Natural killer cell treated with Interleukin-12 subunit alpha and Interleukin-12 subunit beta and Interleukin-15 and Interleukin-18, amount 100 ng/mL, for 72 hours (primary cell): ENCODE measurements around the gene ECHS1. TPM values are rescaled to one million over a fixed set of nuclear protein-coding genes. Genes with fewer than 3 reads are reported as not detected.

Source experiments
- ATAC-seq, 2 donors: fragments of 150-1000 bp; cut with Tn5 transposase in 1 of 2; sonication (Bioruptor Pico), chemical (Tn5 transposase) in 1 of 2; 2 replicates each; pipeline ENCODE4 v1.10.0; 2021
- DNase-seq: peaks from one replicate; pipeline ENCODE4 v3.0.0; 2022; ENCODE audit warnings: low spot score
- H3K27ac Mint-ChIP-seq, 2 donors: 1 replicate in 1 of 2; 2 replicates in 1 of 2; pipeline ENCODE4 v1.8.0; 2022; ENCODE audit warnings: mixed read lengths in 2 of 2, mild to moderate bottlenecking in 1 of 2, moderate library complexity in 1 of 2
- H3K27me3 Mint-ChIP-seq, 2 donors: 1 replicate in 1 of 2; 2 replicates in 1 of 2; pipeline ENCODE4 v1.8.0; 2022; ENCODE audit warnings: mixed read lengths in 2 of 2
- H3K36me3 Mint-ChIP-seq: one replicate; pipeline ENCODE4 v1.8.0; 2022; ENCODE audit warnings: mixed read lengths
- H3K4me1 Mint-ChIP-seq, 2 donors: 1 replicate in 1 of 2; 2 replicates in 1 of 2; pipeline ENCODE4 v1.8.0; 2022; ENCODE audit warnings: low read depth in 2 of 2, mixed read lengths in 2 of 2, mild to moderate bottlenecking in 1 of 2
- H3K4me3 Mint-ChIP-seq: one replicate; pipeline ENCODE4 v1.8.0; 2022; ENCODE audit warnings: mixed read lengths
- H3K9me3 Mint-ChIP-seq: 2 replicates; pipeline ENCODE4 v1.8.0; 2022; ENCODE audit warnings: mixed read lengths
- total RNA-seq, 2 donors: library from RNA; stranded (reverse); gene quantifications; one replicate each; pipeline ENCODE4 v1.2.3, GENCODE V29; 2022

Gene ECHS1
- total RNA-seq, 2 donors from 2014 or later, result 44.5 to 52.7 TPM

DNA sequence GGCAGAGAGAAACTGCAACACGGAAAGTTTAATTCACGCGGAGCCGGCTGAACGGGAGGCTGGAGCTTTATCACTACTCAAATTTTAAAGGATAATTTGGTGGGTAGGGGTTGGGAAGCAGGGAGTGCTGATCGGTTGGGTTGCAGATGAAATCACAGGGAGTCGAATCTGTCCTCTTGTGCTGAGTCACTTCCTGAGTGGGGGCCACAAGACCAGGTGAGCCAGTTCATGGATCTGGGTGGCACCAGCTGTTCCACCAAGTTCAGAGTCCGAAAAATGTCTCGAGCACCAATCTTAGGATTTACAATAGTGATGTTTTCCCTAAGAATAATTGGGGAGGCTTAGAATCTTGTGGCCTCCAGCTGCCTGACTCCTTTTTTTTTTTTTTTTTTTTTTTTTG lies 29.6 kb downstream of the ECHS1 start:
- no peaks in the 10 kb centered on the region for H3K9me3 Mint-ChIP-seq
- H3K27me3 Mint-ChIP-seq, result peaks cover 16 to 23% of the 10 kb centered on the region in 2 donors
- no peak overlapping the region for H3K4me3 Mint-ChIP-seq
- no peaks in the 10 kb centered on the region for H3K4me1 Mint-ChIP-seq
- ATAC-seq (no peak), DNase-seq (no peak)
- H3K36me3 Mint-ChIP-seq, result no peaks in the 10 kb centered on the region
- H3K27ac Mint-ChIP-seq, result no peak overlapping the region

- Mint-ChIP-seq H3K4me3 (no peak overlapping the region), H3K27me3 (peaks cover 16 to 23% of the 10 kb centered on the region in 2 donors), H3K9me3 (no peaks in the 10 kb centered on the region), H3K4me1 (no peaks in the 10 kb centered on the region), H3K36me3 (no peaks in the 10 kb centered on the region), H3K27ac (no peak overlapping the region)
- no peak for DNase-seq
- ATAC-seq, result no peak
Observed at GRCh38 chr10:133342942-133343341, 30.2 kb downstream of the ECHS1 start.

DNA sequence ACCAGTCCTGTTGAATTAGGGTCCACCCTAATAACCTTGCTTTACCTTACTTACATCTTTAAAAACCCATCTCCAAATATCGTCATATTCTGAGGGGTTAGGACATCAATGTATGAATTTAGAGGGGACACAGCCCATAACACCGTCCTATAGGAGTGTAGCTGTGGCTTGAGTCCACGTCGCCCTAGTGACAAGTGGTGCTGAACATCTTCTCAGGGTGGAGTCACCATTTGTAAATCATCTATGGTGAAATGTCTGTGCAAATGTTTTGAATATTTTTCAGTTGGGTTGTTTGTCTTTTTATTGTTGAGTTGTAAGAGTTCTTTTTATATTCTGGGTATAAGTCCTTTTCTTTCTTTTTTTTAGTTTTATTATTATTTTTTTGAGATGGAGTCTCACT lies 31.2 kb downstream of the ECHS1 start:
- Mint-ChIP-seq H3K27ac (no peak overlapping the region), H3K36me3 (no peaks in the 10 kb centered on the region), H3K27me3 (peaks cover 16 to 23% of the 10 kb centered on the region in 2 donors), H3K4me3 (no peak overlapping the region), H3K9me3 (no peaks in the 10 kb centered on the region), H3K4me1 (no peaks in the 10 kb centered on the region)
- DNase-seq, result no peak
- no peak for ATAC-seq

DNA sequence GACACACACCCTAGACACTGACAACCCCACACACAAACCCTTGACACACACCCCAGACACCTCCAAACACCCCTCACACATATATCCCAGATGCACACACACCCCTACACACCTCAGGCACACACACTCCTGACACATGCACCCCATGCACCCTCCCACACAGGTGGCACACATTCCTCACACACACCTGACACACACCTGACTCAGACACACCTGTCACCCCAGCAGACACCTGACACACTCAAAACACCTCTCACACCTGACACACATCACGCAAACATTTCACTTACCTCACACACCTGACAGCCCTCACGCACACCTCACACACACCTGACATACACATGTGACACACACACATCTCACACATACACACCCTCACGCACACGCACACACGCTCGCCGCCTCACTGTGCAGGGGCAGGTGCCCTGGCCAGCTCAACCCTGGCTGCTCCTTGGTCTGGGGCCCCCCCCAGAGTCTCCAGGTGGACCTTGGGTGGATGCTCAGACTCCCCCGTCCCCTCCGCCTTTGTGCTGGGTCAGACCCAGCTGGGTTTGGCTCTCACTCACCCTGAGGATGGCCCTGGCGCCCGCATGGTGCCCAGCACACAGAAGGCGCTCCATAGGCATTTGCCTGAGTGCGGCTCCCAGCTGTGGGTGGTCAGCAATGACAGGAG lies 33.3 kb downstream of the ECHS1 start:
- ATAC-seq (no peak), DNase-seq (no peak)
- Mint-ChIP-seq H3K27me3 (peaks cover 15 to 16% of the 10 kb centered on the region in 2 donors), H3K9me3 (no peaks in the 10 kb centered on the region), H3K4me3 (no peak overlapping the region), H3K4me1 (peaks cover under 1 to 2% of the 10 kb centered on the region in 2 donors), H3K36me3 (no peaks in the 10 kb centered on the region), H3K27ac (no peak overlapping the region)

GRCh38 chr10:133338080-133339071 lies 34.8 kb downstream of the ECHS1 start:
- ATAC-seq, result no peak
- Mint-ChIP-seq H3K9me3 (no peaks in the 10 kb centered on the region), H3K36me3 (no peaks in the 10 kb centered on the region), H3K4me1 (peaks cover 5 to 7% of the 10 kb centered on the region in 2 donors), H3K27me3 (peaks cover 20 to 24% of the 10 kb centered on the region in 2 donors), H3K27ac (no peak overlapping the region), H3K4me3 (no peak overlapping the region)
- no peak for DNase-seq

DNA sequence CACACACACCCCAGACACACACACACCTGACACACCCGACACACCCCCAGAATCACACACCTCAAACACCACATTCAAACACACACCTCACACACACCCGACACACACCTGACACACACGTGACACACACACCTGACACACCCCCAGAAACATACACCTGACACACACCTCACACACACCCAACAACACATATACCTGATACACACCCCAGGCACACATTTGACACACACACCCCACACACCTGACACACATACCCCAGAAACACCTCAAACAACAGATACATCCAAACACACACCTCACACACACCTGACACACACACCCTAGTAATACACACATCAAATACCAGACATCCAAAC lies 35.8 kb downstream of the ECHS1 start:
- Mint-ChIP-seq H3K4me1 (peaks cover 5 to 7% of the 10 kb centered on the region in 2 donors), H3K27ac (no peak overlapping the region), H3K9me3 (no peaks in the 10 kb centered on the region), H3K27me3 (peaks cover 25 to 29% of the 10 kb centered on the region in 2 donors), H3K4me3 (no peak overlapping the region), H3K36me3 (no peaks in the 10 kb centered on the region)
- no peak for DNase-seq
- ATAC-seq, result no peak

GRCh38 chr10:133336577-133337369 lies 36.4 kb downstream of the ECHS1 start, which contains the start of gene CALY:
Gene CALY, minus strand, starts transcription at chr10:133336896. Its CDS starts 7,907 bp downstream, at chr10:133328989.
- Mint-ChIP-seq H3K27me3 (peaks cover 27 to 30% of the 10 kb centered on the region in 2 donors), H3K36me3 (no peaks in the 10 kb centered on the region), H3K4me1 (peaks cover 5 to 7% of the 10 kb centered on the region in 2 donors), H3K27ac (no peak within 1 kb of the TSS), H3K4me3 (peak within 1 kb of the TSS; percentile 80), H3K9me3 (no peaks in the 10 kb centered on the region)
- ATAC-seq (peak; percentile 56 to 66), DNase-seq (no peak)

- Mint-ChIP-seq H3K4me1 (peaks cover 5 to 7% of the 10 kb centered on the region in 2 donors), H3K4me3 (no peak overlapping the region), H3K27me3 (peaks cover 24 to 31% of the 10 kb centered on the region in 2 donors), H3K9me3 (no peaks in the 10 kb centered on the region), H3K36me3 (no peaks in the 10 kb centered on the region), H3K27ac (no peak overlapping the region)
- DNase-seq (no peak), ATAC-seq (no peak)
Observed at GRCh38 chr10:133336118-133336576, 37.0 kb downstream of the ECHS1 start.

GRCh38 chr10:133335246-133336117 lies 37.7 kb downstream of the ECHS1 start:
- Mint-ChIP-seq H3K4me3 (peak overlapping the region; percentile 80), H3K4me1 (peaks cover 5 to 7% of the 10 kb centered on the region in 2 donors), H3K36me3 (no peaks in the 10 kb centered on the region), H3K9me3 (no peaks in the 10 kb centered on the region), H3K27ac (no peak overlapping the region), H3K27me3 (peaks cover 29 to 37% of the 10 kb centered on the region in 2 donors)
- DNase-seq (no peak), ATAC-seq (peak; percentile 51 to 52)

DNA sequence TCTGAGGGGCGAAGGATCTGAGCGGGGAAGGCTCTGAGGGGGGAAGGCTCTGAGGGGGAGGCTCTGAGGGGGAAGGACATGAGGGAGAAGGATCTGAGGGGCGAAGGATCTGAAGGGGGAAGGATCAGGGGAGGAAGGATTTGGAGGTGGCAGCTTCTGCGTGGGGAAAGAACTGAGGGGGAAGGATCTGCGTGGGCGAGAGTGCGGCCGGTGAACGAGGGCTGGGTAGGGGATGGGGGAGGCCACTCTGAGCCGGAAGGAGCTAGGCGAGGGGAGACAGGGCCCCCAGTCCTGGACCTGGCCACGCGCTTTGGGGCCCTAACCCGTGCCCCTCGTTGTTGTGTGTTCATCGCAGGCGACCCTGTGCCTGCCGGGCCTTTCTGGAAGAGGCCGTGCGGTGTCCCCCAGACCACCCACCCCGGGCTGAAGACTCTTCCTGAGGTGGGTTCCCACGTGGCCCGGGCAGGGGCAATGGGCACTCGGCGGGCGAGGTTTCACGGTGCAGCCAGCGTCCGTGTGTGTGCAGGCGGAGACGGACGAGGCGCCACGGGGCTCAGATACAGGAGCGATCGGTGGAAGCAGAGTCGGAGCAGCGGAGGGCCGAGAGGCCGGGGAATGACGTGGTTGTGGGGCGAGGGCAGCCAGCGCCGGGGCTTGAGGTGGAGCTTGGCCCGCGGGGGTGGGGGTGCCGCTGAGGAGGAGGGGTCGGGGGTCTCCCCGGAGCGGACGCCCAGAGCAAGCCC lies 38.5 kb downstream of the ECHS1 start:
- peak; percentile 35 to 36 for ATAC-seq
- no peak for DNase-seq
- H3K27ac Mint-ChIP-seq, result no peak overlapping the region
- peaks cover 8 to 11% of the 10 kb centered on the region in 2 donors for H3K4me1 Mint-ChIP-seq
- H3K4me3 Mint-ChIP-seq, result peak overlapping the region; percentile 80
- no peaks in the 10 kb centered on the region for H3K9me3 Mint-ChIP-seq
- H3K36me3 Mint-ChIP-seq, result no peaks in the 10 kb centered on the region
- peaks cover 32 to 41% of the 10 kb centered on the region in 2 donors for H3K27me3 Mint-ChIP-seq

GRCh38 chr10:133332936-133333699 lies 40.0 kb downstream of the ECHS1 start:
- H3K4me3 Mint-ChIP-seq, result no peak overlapping the region
- peaks cover 10 to 11% of the 10 kb centered on the region in 2 donors for H3K4me1 Mint-ChIP-seq
- no peaks in the 10 kb centered on the region for H3K9me3 Mint-ChIP-seq
- H3K27me3 Mint-ChIP-seq, result peaks cover 36 to 49% of the 10 kb centered on the region in 2 donors
- DNase-seq, result no peak
- no peaks in the 10 kb centered on the region for H3K36me3 Mint-ChIP-seq
- no peak for ATAC-seq
- H3K27ac Mint-ChIP-seq, result peak overlapping the region in 1 of 2 donors; percentile 6
